GM13976 (cell line): ENCODE measurements around the gene NEXN.
"Not testable (repeated sequence)": the region's sequence is repeated elsewhere in the genome, so short reads cannot be mapped to it uniquely, and the experiment has no call there.

ENCODE experiments used
- DNase-seq: peaks from one replicate; pipeline ENCODE4 v3.0.0; 2012; ENCODE audit warnings: low spot score
- CTCF ChIP-seq: IDR thresholded peaks from 2 replicates; pipeline ENCODE4 v1.5.1; 2012; ENCODE audit warnings: borderline replicate concordance, mild to moderate bottlenecking; ENCODE audit not compliant: insufficient read depth; ENCODE audit errors: extremely low read depth, missing control alignments, control extremely low read depth
- in situ Hi-C: fragments of 300-500 bp; cut with MboI; formaldehyde crosslinking; loops from one replicate; pipeline ENCODE4 v1.12.0; 2022; ENCODE audit warnings: low sequenced_read_pairs, mixed read lengths, inconsistent platforms; ENCODE audit not compliant: unreplicated experiment

Gene NEXN

GRCh38 chr1:77899647-77900320, 11.4 kb downstream of the NEXN start:
- TF ChIP-seq CTCF, result no peak
- DNase-seq, result no peak
- in situ Hi-C loops, result no loop called here

GRCh38 chr1:77900687-77901293, 12.4 kb downstream of the NEXN start:
- in situ Hi-C loops, result no loop called here

GRCh38 chr1:77905603-77906002, 17.2 kb downstream of the NEXN start:
- no peak for DNase-seq
- in situ Hi-C loops, result no loop called here
- TF ChIP-seq CTCF, result no peak

More at GRCh38 chr1:77900687-77901293, 12.4 kb downstream of the NEXN start:
- peak; percentile 38 for DNase-seq
- peak; percentile 62 for TF ChIP-seq CTCF

GRCh38 chr1:77906019-77906545, 17.7 kb downstream of the NEXN start:
- no peak for DNase-seq
- no peak for TF ChIP-seq CTCF
- in situ Hi-C loops, result no loop called here

- in situ Hi-C loops, result no loop called here
- no peak for TF ChIP-seq CTCF
Measured at GRCh38 chr1:77906624-77907023, 18.2 kb downstream of the NEXN start.

GRCh38 chr1:77910116-77910515, 21.7 kb downstream of the NEXN start:
- in situ Hi-C loops, result no loop called here
- DNase-seq, result no peak
- no peak for TF ChIP-seq CTCF

More at GRCh38 chr1:77906624-77907023, 18.2 kb downstream of the NEXN start:
- DNase-seq, result no peak

- in situ Hi-C loops, DNase-seq: not testable (repeated sequence)
Measured at GRCh38 chr1:77918918-77919317, 30.5 kb downstream of the NEXN start.
